ENCODE results near the gene PTPRN2.

PTPRN2 gene

GRCh38 chr7:157829491-157829890, 758.1 kb downstream of the PTPRN2 start:
- DNase-seq (ENCODE audit: low spot score): no peak

GRCh38 chr7:157828881-157829280, 758.7 kb downstream of the PTPRN2 start:
- DNase-seq (ENCODE audit: low spot score): no peak

- no peak for DNase-seq (ENCODE audit: low spot score)
These were observed 759.4 kb downstream of the PTPRN2 start for GRCh38 chr7:157828190-157828589.

- no peak for DNase-seq (ENCODE audit: low spot score)
These were observed 759.8 kb downstream of the PTPRN2 start for GRCh38 chr7:157827863-157828160.

- no peak for DNase-seq (ENCODE audit: low spot score)
These were observed 760.4 kb downstream of the PTPRN2 start for GRCh38 chr7:157827045-157827862.

GRCh38 chr7:157826566-157826965, 761.1 kb downstream of the PTPRN2 start:
- DNase-seq (ENCODE audit: low spot score): no peak

- DNase-seq (ENCODE audit: low spot score): no peak
These were observed 762.3 kb downstream of the PTPRN2 start for GRCh38 chr7:157825325-157825724.

- no peak for DNase-seq (ENCODE audit: low spot score)
These were observed 762.9 kb downstream of the PTPRN2 start for GRCh38 chr7:157824819-157825121.

GRCh38 chr7:157824011-157824818, 763.4 kb downstream of the PTPRN2 start:
- DNase-seq (ENCODE audit: low spot score): no peak

- DNase-seq (ENCODE audit: low spot score): no peak
These were observed 765.0 kb downstream of the PTPRN2 start for GRCh38 chr7:157822688-157823031.

- no peak for DNase-seq (ENCODE audit: low spot score)
These were observed 765.5 kb downstream of the PTPRN2 start for GRCh38 chr7:157821959-157822687.

GRCh38 chr7:157820796-157821195, 766.8 kb downstream of the PTPRN2 start:
- DNase-seq (ENCODE audit: low spot score): no peak

- no peak for DNase-seq (ENCODE audit: low spot score)
These were observed 768.2 kb downstream of the PTPRN2 start for GRCh38 chr7:157819455-157819807.

GRCh38 chr7:157818701-157819454, 768.7 kb downstream of the PTPRN2 start:
- no peak for DNase-seq (ENCODE audit: low spot score)

- DNase-seq (ENCODE audit: low spot score): no peak
These were observed 769.5 kb downstream of the PTPRN2 start for GRCh38 chr7:157817944-157818700.

GRCh38 chr7:157817433-157817832, 770.2 kb downstream of the PTPRN2 start:
- DNase-seq (ENCODE audit: low spot score): no peak

- no peak for DNase-seq (ENCODE audit: low spot score)
These were observed 770.9 kb downstream of the PTPRN2 start for GRCh38 chr7:157816526-157817250.

GRCh38 chr7:157816086-157816485, 771.5 kb downstream of the PTPRN2 start:
- no peak for DNase-seq (ENCODE audit: low spot score)

GRCh38 chr7:157815706-157816022, 772.0 kb downstream of the PTPRN2 start:
- no peak for DNase-seq (ENCODE audit: low spot score)

- no peak for DNase-seq (ENCODE audit: low spot score)
These were observed 772.5 kb downstream of the PTPRN2 start for GRCh38 chr7:157814931-157815705.

Measured in putamen (tissue), 1 donor.